Measurements from ENCODE around the gene ATXN10.

DNA sequence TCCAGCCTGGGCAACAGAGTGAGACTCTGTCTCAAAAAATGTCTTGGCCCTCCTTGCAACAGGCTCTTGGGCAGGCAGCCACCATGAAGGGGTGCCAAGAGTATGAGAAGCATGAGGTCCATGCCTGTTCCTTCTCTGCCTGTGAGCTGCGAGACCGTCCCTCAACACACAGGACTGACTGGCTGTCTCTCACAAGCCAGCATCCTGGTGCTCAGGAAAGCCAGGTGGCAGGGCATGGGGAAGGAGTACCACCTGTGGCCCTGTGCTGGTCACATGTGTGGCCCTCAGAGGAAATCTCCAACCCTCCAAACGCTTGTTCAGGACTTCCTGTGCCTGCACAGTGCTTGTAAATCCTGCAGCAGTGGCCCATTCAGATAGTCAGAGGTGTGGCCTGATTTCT is 83.2 kb downstream of the ATXN10 start:
- no peak for TF ChIP-seq CTCF (IDR thresholded peaks at IDR 0.05)
- TF ChIP-seq POLR2A (IDR thresholded peaks at IDR 0.05): no peak

All from lower leg skin (tissue), 3 donors.